ENCODE measurements around the gene FAM9B.
"Not testable (repeated sequence)": the region's sequence is repeated elsewhere in the genome, so short reads cannot be mapped to it uniquely, and the experiment has no call there.

FAM9B gene

GRCh38 chrX:9023293-9023692, 10.6 kb downstream of the FAM9B start:
- H3K27me3 Mint-ChIP-seq, result no peaks in the 10 kb centered on the region
- no peaks in the 10 kb centered on the region for H3K4me1 Mint-ChIP-seq (ENCODE audit: low read depth)
- H3K27ac Mint-ChIP-seq, result no peak overlapping the region
- H3K9me3 Mint-ChIP-seq, result no peaks in the 10 kb centered on the region
- no peaks in the 10 kb centered on the region for H3K36me3 Mint-ChIP-seq (ENCODE audit: low read depth)
- H3K4me3 Mint-ChIP-seq, result no peak overlapping the region

- Mint-ChIP-seq H3K27ac (no peak overlapping the region), H3K36me3 (ENCODE audit: low read depth) (no peaks in the 10 kb centered on the region), H3K4me1 (ENCODE audit: low read depth) (no peaks in the 10 kb centered on the region), H3K27me3 (no peaks in the 10 kb centered on the region), H3K4me3 (no peak overlapping the region), H3K9me3 (no peaks in the 10 kb centered on the region)
These were observed 14.8 kb downstream of the FAM9B start for GRCh38 chrX:9019151-9019550.

- H3K27ac Mint-ChIP-seq; H3K27me3 Mint-ChIP-seq; H3K4me3 Mint-ChIP-seq; H3K4me1 Mint-ChIP-seq (ENCODE audit: low read depth); H3K36me3 Mint-ChIP-seq (ENCODE audit: low read depth); H3K9me3 Mint-ChIP-seq: not testable (repeated sequence)
These were observed 15.6 kb downstream of the FAM9B start for GRCh38 chrX:9018332-9018731.

GRCh38 chrX:9003041-9003440, 30.9 kb downstream of the FAM9B start:
- no peaks in the 10 kb centered on the region for H3K36me3 Mint-ChIP-seq (ENCODE audit: low read depth)
- peaks cover 9% of the 10 kb centered on the region for H3K4me1 Mint-ChIP-seq (ENCODE audit: low read depth)
- no peak overlapping the region for H3K4me3 Mint-ChIP-seq
- H3K9me3 Mint-ChIP-seq, result no peaks in the 10 kb centered on the region
- H3K27ac Mint-ChIP-seq, result peak overlapping the region; percentile 67
- H3K27me3 Mint-ChIP-seq, result no peaks in the 10 kb centered on the region

GRCh38 chrX:8988446-8988845, 45.5 kb downstream of the FAM9B start:
- no peaks in the 10 kb centered on the region for H3K36me3 Mint-ChIP-seq (ENCODE audit: low read depth)
- peaks cover 22% of the 10 kb centered on the region for H3K4me1 Mint-ChIP-seq (ENCODE audit: low read depth)

GRCh38 chrX:8987672-8988250, 46.2 kb downstream of the FAM9B start:
- Mint-ChIP-seq H3K27me3 (no peaks in the 10 kb centered on the region), H3K9me3 (no peaks in the 10 kb centered on the region), H3K4me3 (no peak overlapping the region), H3K4me1 (ENCODE audit: low read depth) (peaks cover 22% of the 10 kb centered on the region), H3K36me3 (ENCODE audit: low read depth) (no peaks in the 10 kb centered on the region), H3K27ac (no peak overlapping the region)

More at GRCh38 chrX:8988446-8988845, 45.5 kb downstream of the FAM9B start:
- Mint-ChIP-seq H3K4me3 (no peak overlapping the region), H3K9me3 (no peaks in the 10 kb centered on the region), H3K27ac (no peak overlapping the region), H3K27me3 (no peaks in the 10 kb centered on the region)

- Mint-ChIP-seq H3K36me3 (ENCODE audit: low read depth) (no peaks in the 10 kb centered on the region), H3K27ac (no peak overlapping the region)
These were observed 49.7 kb downstream of the FAM9B start for GRCh38 chrX:8984231-8984630.

GRCh38 chrX:8981723-8982122, 52.2 kb downstream of the FAM9B start:
- Mint-ChIP-seq H3K9me3 (no peaks in the 10 kb centered on the region), H3K36me3 (ENCODE audit: low read depth) (no peaks in the 10 kb centered on the region), H3K27ac (no peak overlapping the region), H3K4me1 (ENCODE audit: low read depth) (peaks cover 17% of the 10 kb centered on the region), H3K4me3 (no peak overlapping the region), H3K27me3 (no peaks in the 10 kb centered on the region)

More at GRCh38 chrX:8984231-8984630, 49.7 kb downstream of the FAM9B start:
- H3K4me3 Mint-ChIP-seq, result no peak overlapping the region
- no peaks in the 10 kb centered on the region for H3K27me3 Mint-ChIP-seq
- peaks cover 33% of the 10 kb centered on the region for H3K4me1 Mint-ChIP-seq (ENCODE audit: low read depth)
- H3K9me3 Mint-ChIP-seq, result no peaks in the 10 kb centered on the region

GRCh38 chrX:8980756-8981155, 53.2 kb downstream of the FAM9B start:
- Mint-ChIP-seq H3K4me3 (no peak overlapping the region), H3K27me3 (no peaks in the 10 kb centered on the region), H3K4me1 (ENCODE audit: low read depth) (peaks cover 11% of the 10 kb centered on the region), H3K9me3 (no peaks in the 10 kb centered on the region), H3K36me3 (ENCODE audit: low read depth) (no peaks in the 10 kb centered on the region), H3K27ac (no peak overlapping the region)
